PC-9 (cell line): ENCODE data around the gene PTPN11.

Source experiments
- CTCF ChIP-seq: fragments of 200-600 bp; sonication (generic); conservative IDR thresholded peaks from 2 replicates; pipeline ENCODE4 v1.6.1; 2017; ENCODE audit warnings: mixed run types, antibody characterized with exemption, mild to moderate bottlenecking, moderate library complexity
- EZH2 ChIP-seq: fragments of 200-600 bp; sonication (generic); IDR thresholded peaks from 2 replicates; pipeline ENCODE4 v1.8.0; 2017; ENCODE audit warnings: antibody characterized with exemption, low read depth

- TF ChIP-seq CTCF (no peak), EZH2 (no peak)
Measured at GRCh38 chr12:112409906-112410244, 8.9 kb upstream of the PTPN11 start.
